Dedifferentiated amniotic fluid mesenchymal stem cell (primary cell): ENCODE measurements around the gene DIPK2A.

Source experiments
- DNase-seq: peaks from one replicate; pipeline ENCODE4 v3.0.0-alpha.2; 2016; ENCODE audit errors: extremely low spot score

Gene DIPK2A

GRCh38 chr3:143974271-143975238 lies 2.9 kb downstream of the DIPK2A start:
- no peak for DNase-seq

- peak; percentile 89 for DNase-seq
These were observed 4.0 kb downstream of the DIPK2A start for GRCh38 chr3:143975554-143976152.

- DNase-seq, result peak; percentile 34
These were observed 6.0 kb downstream of the DIPK2A start for GRCh38 chr3:143977341-143978262.

GRCh38 chr3:143978263-143978631 lies 6.6 kb downstream of the DIPK2A start:
- DNase-seq, result no peak

- DNase-seq, result no peak
These were observed 7.4 kb downstream of the DIPK2A start for GRCh38 chr3:143979041-143979440.

- peak; percentile 79 for DNase-seq
These were observed 8.2 kb downstream of the DIPK2A start for GRCh38 chr3:143979813-143980212.

- no peak for DNase-seq
These were observed 16.7 kb downstream of the DIPK2A start for GRCh38 chr3:143988306-143988705.

GRCh38 chr3:143989461-143989860 lies 17.8 kb downstream of the DIPK2A start:
- no peak for DNase-seq

- DNase-seq, result no peak
These were observed 20.1 kb downstream of the DIPK2A start for GRCh38 chr3:143991713-143992112.

- DNase-seq, result no peak
These were observed 26.6 kb downstream of the DIPK2A start for GRCh38 chr3:143998266-143998665.

GRCh38 chr3:144003051-144003450 lies 31.4 kb downstream of the DIPK2A start:
- no peak for DNase-seq

- no peak for DNase-seq
These were observed 38.7 kb downstream of the DIPK2A start for GRCh38 chr3:144010371-144010770.

GRCh38 chr3:144011251-144011799 lies 39.7 kb downstream of the DIPK2A start:
- no peak for DNase-seq

- DNase-seq, result no peak
These were observed 43.5 kb downstream of the DIPK2A start for GRCh38 chr3:144015133-144015532.

- peak; percentile 75 for DNase-seq
These were observed 47.2 kb downstream of the DIPK2A start for GRCh38 chr3:144018776-144019175.
